Stimulated activated CD8-positive, alpha-beta memory T cell treated with anti-CD3 and anti-CD28 coated beads, Interleukin-4, amount 100 ng/mL, for 4 hours (primary cell): Measurements from ENCODE around the gene TOPORS.

Source experiments
- DNase-seq, 2 donors: peaks; one replicate each; pipeline ENCODE4 v3.0.0-alpha.2; 2020; ENCODE audit warnings: low read depth in 2 of 2, low spot score in 1 of 2

The TOPORS gene

DNA sequence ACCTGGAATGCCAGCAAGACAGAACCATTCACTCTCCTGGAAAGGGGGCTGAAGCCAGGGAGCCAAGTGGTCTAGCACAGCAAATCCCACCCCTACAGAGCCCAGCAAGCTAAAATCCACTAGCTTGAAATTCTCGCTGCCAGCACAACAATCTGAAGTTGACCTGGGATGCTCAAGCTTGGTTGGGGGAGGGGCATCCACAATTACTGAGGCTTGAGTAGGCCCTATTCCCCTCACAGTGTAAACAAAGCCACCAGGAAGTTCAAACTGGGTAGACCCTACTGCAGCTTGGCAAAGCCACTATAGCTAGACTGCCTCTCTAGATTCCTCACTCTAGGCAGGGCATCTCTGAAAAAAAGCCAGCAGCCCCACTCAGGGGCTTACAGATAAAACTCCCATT is 43.7 kb downstream of the TOPORS start:
- DNase-seq = no peak

DNA sequence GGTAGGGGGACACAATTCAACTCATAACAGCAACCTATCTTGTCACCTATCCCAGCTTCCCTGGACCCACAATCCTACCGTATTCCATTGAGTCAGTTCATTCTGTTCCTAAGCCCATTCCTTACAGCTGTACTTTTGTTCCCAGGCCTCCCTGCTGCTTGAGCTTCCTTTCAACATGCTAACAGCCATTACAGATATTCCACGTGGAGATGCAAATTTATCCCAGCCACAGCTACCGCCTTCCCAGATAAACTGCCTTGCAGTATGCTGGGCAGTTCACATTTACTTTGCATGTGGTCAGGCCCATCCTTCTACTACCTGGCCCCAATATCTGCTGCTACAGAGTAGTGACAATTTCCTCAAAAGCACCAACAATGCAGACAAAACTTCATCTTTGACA is 49.4 kb downstream of the TOPORS start:
- DNase-seq = no peak

DNA sequence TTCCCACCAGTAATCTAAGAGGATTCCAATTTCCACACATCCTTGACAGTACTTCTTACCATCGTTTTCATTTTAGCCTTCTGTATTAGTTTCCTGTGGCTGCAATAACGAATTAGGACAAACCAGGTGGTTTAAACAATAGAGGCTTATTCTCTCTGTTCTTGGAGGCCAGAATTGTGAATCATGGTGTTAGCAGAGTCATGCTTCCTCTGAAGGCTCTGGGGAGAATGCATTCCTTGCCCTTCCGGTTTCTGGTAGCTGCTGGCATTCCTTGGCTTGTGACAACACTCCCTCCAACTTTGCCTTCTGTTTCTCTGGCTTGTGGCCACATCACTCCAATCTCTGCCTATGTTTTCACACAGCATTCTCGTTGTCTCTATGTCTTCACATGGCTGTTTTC is 49.9 kb downstream of the TOPORS start:
- DNase-seq = no peak

DNA sequence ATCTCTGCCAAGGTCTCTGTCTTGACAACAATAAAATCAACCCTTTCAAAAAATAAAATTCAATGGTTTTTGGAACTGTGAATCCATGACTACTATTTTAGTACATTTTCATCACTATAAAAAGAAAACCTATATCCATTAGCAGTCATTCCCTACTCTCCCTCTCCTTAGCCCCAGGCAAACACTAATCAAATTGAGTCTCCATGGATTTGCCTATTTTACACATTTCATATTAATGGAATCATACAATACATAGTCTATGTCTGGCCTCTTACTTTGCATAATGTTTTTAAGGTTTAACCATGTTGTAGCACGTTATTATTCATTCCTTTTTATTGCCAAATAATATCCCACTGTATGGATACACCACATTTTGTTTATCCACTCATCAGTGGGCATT is 50.5 kb downstream of the TOPORS start:
- DNase-seq = no peak

DNA sequence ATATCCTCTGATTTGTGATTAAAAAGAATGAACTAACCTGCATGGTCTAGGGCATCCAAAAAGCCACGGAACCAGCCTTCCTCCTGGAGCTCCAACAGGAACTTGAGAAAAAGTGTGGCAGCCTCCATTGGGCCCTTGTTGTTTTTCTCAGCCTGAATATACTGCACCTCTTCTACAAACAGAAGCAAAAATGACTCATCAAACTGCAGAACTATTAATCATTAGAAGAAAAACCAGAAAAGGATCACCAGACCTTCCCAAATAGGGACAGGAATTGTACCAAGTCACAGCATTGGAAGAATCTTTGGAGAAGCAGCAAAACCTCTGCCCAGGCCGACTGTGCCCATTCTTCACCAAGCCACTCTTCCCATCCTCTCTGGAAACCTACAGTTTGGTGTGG is 51.6 kb downstream of the TOPORS start:
- no peak for DNase-seq

DNA sequence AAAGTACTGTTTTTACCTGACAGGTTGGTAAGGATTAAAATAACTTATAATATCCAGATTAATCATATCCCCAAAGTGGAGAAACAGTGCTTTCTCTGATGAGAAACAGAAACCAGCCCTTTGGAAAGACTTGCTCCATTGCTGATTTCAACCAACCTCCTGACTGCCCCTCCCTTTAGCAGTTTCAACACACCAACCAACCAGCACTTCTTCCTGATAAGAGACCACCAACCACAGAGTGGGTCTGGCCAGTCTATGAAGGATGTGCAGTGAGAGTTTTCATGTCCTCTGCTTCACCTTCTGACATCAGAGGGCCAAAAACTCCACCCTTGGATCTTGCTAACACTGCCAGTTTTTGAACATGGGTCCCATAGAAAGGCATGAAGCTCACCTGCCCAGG is 54.5 kb downstream of the TOPORS start:
- DNase-seq = no peak

DNA sequence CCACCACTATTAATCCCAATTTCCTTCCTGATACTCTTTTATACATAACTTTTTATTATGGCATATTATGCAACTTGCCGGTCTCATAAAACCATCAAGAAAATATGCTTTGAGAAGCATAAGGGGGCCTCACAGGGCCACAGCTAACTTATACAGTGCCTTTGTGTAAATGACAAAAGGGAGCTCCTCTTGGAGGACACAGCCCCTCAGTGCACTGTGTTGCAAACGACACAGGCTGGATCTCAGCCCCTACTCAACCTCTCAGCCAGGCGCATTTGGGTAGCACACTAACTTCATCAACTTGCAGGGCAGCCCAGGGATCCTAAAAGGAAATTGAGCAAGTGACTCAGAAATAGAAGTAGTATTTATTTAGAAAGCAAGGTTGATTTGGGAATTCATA is 61.8 kb downstream of the TOPORS start:
- no peak for DNase-seq
